SH-SY5Y (cell line): ENCODE data around the gene DEFB129.

Source experiments
- GATA2 ChIP-seq: IDR thresholded peaks from 2 replicates; pipeline ENCODE4 v1.6.1; 2011; ENCODE audit warnings: mild to moderate bottlenecking, low read depth, low read length
- GATA3 ChIP-seq: IDR thresholded peaks from 2 replicates; pipeline ENCODE4 v1.6.1; 2011; ENCODE audit warnings: low read depth, mild to moderate bottlenecking, low read length, moderate library complexity

GRCh38 chr20:275791-276190 lies 48.7 kb downstream of the DEFB129 start:
- TF ChIP-seq GATA2 (no peak), GATA3 (no peak)
